K562 (cell line): ENCODE results near the gene JADE2. TPM values are rescaled to one million over a fixed set of nuclear protein-coding genes. Genes with fewer than 3 reads are reported as not detected.

ENCODE experiments used
- ATAC-seq: fragments of 200-7000 bp; cut with Tn5 transposase; 3 replicates; pipeline ENCODE4 v1.9.1; 2020; ENCODE audit warnings: moderate library complexity
- BruUV-seq: library from RNA; stranded (reverse); fragments of 400-500 nt; replicated peaks from 2 replicates; lab custom pipeline; 2021; lab: Mats Ljungman, UMichigan
- CTCF ChIA-PET: fragments of 300-600 bp; formaldehyde crosslinking; extraction: SDS; loops from one replicate; lab custom pipeline; 2021; ENCODE audit warnings: low intra/inter-chr PET ratio; lab: Yijun Ruan, JAX
- POLR2A ChIA-PET: fragments of 300-600, 350-650 bp; sonication (Branson Sonifier 250); formaldehyde crosslinking; extraction: SDS; loops from one replicate; lab custom pipeline; 2021; ENCODE audit warnings: antibody characterized with exemption, inconsistent platforms; lab: Yijun Ruan, JAX
- DNase-seq, 4 experiments: peaks; one replicate each; pipeline versions ENCODE4 v3.0.0 to v3.0.0-alpha.2; 2011 to 2018; ENCODE audit warnings: low spot score in 3 of 4, mixed read lengths in 3 of 4; ENCODE audit errors: extremely low read depth in 1 of 4
- FAIRE-seq: peaks from 2 replicates; lab custom pipeline; 2011; peaks lifted over from hg19 to GRCh38; lab: Jason Lieb, UNC
- H2AFZ ChIP-seq: 2 replicates; pipeline ENCODE4 v1.6.0; 2011; ENCODE audit warnings: low read depth, low read length, control low read depth, inconsistent platforms
- H3K27ac ChIP-seq: fragments of 200-600 bp; 3 replicates; pipeline ENCODE4 v1.8.0; 2011; ENCODE audit warnings: low read depth, mild to moderate bottlenecking, control low read depth, inconsistent platforms, low read length, moderate library complexity, mixed read lengths; ENCODE audit errors: extremely low read depth
- H3K27me3 ChIP-seq, 2 experiments: fragments of 300-600 bp in 1 of 2; 2 replicates in 1 of 2; 3 replicates in 1 of 2; pipeline versions ENCODE4 v1.6.0 to v1.8.0; 2011; ENCODE audit warnings: inconsistent platforms in 2 of 2, low read length in 2 of 2, mild to moderate bottlenecking in 1 of 2, mixed read lengths in 1 of 2, moderate library complexity in 1 of 2; ENCODE audit not compliant: control insufficient read depth in 2 of 2, insufficient read depth in 2 of 2
- H3K36me3 ChIP-seq: fragments of 300-600 bp; 3 replicates; pipeline ENCODE4 v1.8.0; 2011; ENCODE audit warnings: mild to moderate bottlenecking, low read length, inconsistent platforms; ENCODE audit not compliant: control insufficient read depth, insufficient read depth
- H3K4me1 ChIP-seq, 2 experiments: fragments of 200-600 bp in 1 of 2; replicated peaks in 1 of 2; 2 replicates in 1 of 2; 3 replicates in 1 of 2; pipeline versions ENCODE4 v1.5.1 to v1.8.0; 2011; ENCODE audit warnings: inconsistent platforms in 2 of 2, low read length in 2 of 2, mild to moderate bottlenecking in 1 of 2, mixed read lengths in 1 of 2, moderate library complexity in 1 of 2; ENCODE audit not compliant: control insufficient read depth in 2 of 2, insufficient read depth in 2 of 2
- H3K4me2 ChIP-seq: 2 replicates; pipeline ENCODE4 v1.6.1; 2011; ENCODE audit warnings: low read length, control low read depth, inconsistent platforms, mixed read lengths; ENCODE audit not compliant: insufficient read depth
- H3K4me3 ChIP-seq: fragments of 200-600 bp; sonication (generic), shearing (Covaris generic); 2 replicates; pipeline ENCODE4 v1.5.1; 2016; ENCODE audit warnings: control low read depth, inconsistent platforms
- H3K79me2 ChIP-seq: fragments of 200-600 bp; 3 replicates; pipeline ENCODE4 v1.8.0; 2011; ENCODE audit warnings: low read length, inconsistent platforms; ENCODE audit not compliant: control insufficient read depth, insufficient read depth
- H3K9ac ChIP-seq, 2 experiments: 2 replicates each; pipeline versions ENCODE4 v1.6.0 to v1.6.1; 2011; ENCODE audit warnings: low read depth in 2 of 2, low read length in 2 of 2, control low read depth in 1 of 2, inconsistent platforms in 1 of 2, mild to moderate bottlenecking in 1 of 2, mixed read lengths in 1 of 2; ENCODE audit not compliant: insufficient read depth in 1 of 2
- H3K9me1 ChIP-seq: one replicate; pipeline ENCODE4 v1.6.0; 2011; ENCODE audit warnings: inconsistent platforms, mild to moderate bottlenecking, low read length, moderate library complexity; ENCODE audit not compliant: control insufficient read depth, insufficient read depth
- H3K9me3 ChIP-seq: replicated peaks from 2 replicates; pipeline ENCODE4 v1.5.1; 2011; ENCODE audit warnings: low read depth, low read length, inconsistent platforms; ENCODE audit not compliant: control insufficient read depth, insufficient read depth
- H4K20me1 ChIP-seq: replicated peaks from 2 replicates; pipeline ENCODE4 v1.6.1; 2011; ENCODE audit warnings: low read length, inconsistent platforms, mixed read lengths; ENCODE audit not compliant: control insufficient read depth, insufficient read depth
- EGR1 ChIP-seq: fragments of 450-650 bp; conservative IDR thresholded peaks from 2 replicates; pipeline ENCODE4 v1.6.1; 2017; ENCODE audit warnings: mild to moderate bottlenecking
- KDM1A ChIP-seq, 2 experiments: fragments of 450-650 bp; IDR thresholded peaks; 2 replicates each; pipeline ENCODE4 v1.6.1; 2016; ENCODE audit warnings: mild to moderate bottlenecking in 2 of 2
- MEF2A ChIP-seq: IDR thresholded peaks from 2 replicates; pipeline ENCODE4 v1.6.1; 2011; ENCODE audit warnings: low read depth, mild to moderate bottlenecking, low read length, moderate library complexity; ENCODE audit not compliant: control insufficient read depth
- MEIS2 ChIP-seq: fragments of 450-650 bp; IDR thresholded peaks from 2 replicates; pipeline ENCODE4 v1.6.1; 2014; ENCODE audit warnings: mild to moderate bottlenecking; ENCODE audit not compliant: partially characterized antibody
- MYC ChIP-seq, 2 experiments: fragments of 250-450 bp in 1 of 2; sonication (Bioruptor Pico) in 1 of 2; IDR thresholded peaks; 2 replicates each; pipeline versions ENCODE4 v1.5.1 to v1.6.1; 2012 to 2021; ENCODE audit warnings: low read depth in 2 of 2, borderline replicate concordance in 1 of 2, improper control_type of control experiment in 1 of 2, low read length in 1 of 2, mild to moderate bottlenecking in 1 of 2, moderate library complexity in 1 of 2
- RAD51 ChIP-seq: fragments of 450-650 bp; IDR thresholded peaks from 2 replicates; pipeline ENCODE4 v1.7.1; 2016; ENCODE audit warnings: low read depth, mild to moderate bottlenecking, borderline replicate concordance
- RBM14 ChIP-seq: fragments of 200-400 bp; formaldehyde crosslinking; IDR thresholded peaks from 2 replicates; pipeline ENCODE4 v1.6.1; 2018; ENCODE audit warnings: low read depth, mild to moderate bottlenecking, low read length, moderate library complexity, borderline replicate concordance; ENCODE audit not compliant: insufficient read depth
- WGBS: fragments of 100-300 bp; shearing (Covaris generic); methylation state at CpG from one replicate; pipeline ENCODE4 v1.1.6; 2016; ENCODE audit warnings: low coverage, mixed read lengths; ENCODE audit not compliant: insufficient coverage; ENCODE audit errors: missing lambda C conversion rate; 5-methylcytosine and 5-hydroxymethylcytosine counted together
- in situ Hi-C: fragments of 300-500 bp; cut with MboI; formaldehyde crosslinking; loops from 4 replicates; pipeline ENCODE4 v1.15.0; 2018; ENCODE audit warnings: inconsistent platforms, mixed read lengths
- intact Hi-C: fragments of 100-400 bp; cut with micrococcal nuclease; formaldehyde crosslinking; loops from 2 replicates; pipeline ENCODE4 v1.14.2; 2022
- polyA plus RNA-seq, 8 experiments: library from polyadenylated mRNA; depleted of rRNA in 4 of 8; stranded (reverse) in 5 of 8; unstranded in 3 of 8; fragments of >200 nt; fragmentation: Nextera tagmentation in 2 of 8; fragmentation: Illumina TruSeq in 1 of 8; extraction: Ambion mirVana in 2 of 8; extraction: Trizol in 1 of 8; gene quantifications; 2 replicates each; pipeline versions ENCODE4 v1.2.1 to v1.2.3, GENCODE V29; 2011 to 2014; ENCODE audit warnings: inconsistent platforms in 1 of 8, missing spikeins in 1 of 8
- total RNA-seq, 7 experiments: library from RNA; depleted of rRNA in 6 of 7; stranded (reverse); fragments of >200 nt in 6 of 7; fragmentation: Illumina TruSeq in 2 of 7; extraction: Trizol in 2 of 7; gene quantifications; 2 replicates each; pipeline versions ENCODE4 v1.2.1 to v1.2.3, GENCODE V29; 2011 to 2021; ENCODE audit warnings: low replicate concordance in 1 of 7
- TF ChIP-seq, protein P1 (sequence below): fragments of 200-800 bp; sonication (Bioruptor generic); IDR thresholded peaks from 2 replicates; pipeline ENCODE4 v1.6.1; 2017; ENCODE audit warnings: missing genetic modification characterization, missing compliant biosample characterization

JADE2 gene
- total and polyA plus RNA-seq, 9 of the 15 experiments (the other 6 are each of a cell fraction or from before 2014, with no cell fraction given) = 0.50 to 23.3 (median 9.1) TPM

DNA sequence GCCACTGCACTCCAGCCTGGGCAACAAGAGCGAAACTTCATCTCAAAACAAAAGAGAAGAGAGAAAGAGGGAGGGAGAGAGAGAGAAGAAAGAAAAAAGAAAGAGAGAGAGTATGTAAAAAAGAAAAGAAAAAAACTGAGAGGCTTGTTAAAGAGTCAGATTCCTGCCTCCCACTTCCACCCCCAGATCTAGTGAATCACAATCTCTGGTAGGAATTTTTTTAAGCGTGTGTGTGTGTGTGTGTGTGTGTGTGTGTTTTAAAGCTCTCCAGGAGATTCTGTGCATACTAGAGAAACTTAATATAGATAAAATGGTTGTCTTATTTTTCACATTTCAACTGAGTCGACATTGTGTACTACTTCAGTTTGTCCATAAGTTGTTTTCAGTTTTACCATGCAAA, 75.1 kb downstream of the JADE2 start:
- Histone ChIP-seq H3K27me3 (no peaks in the 10 kb centered on the region), H3K27ac (no peak overlapping the region), H4K20me1 (no peaks in the 10 kb centered on the region), H3K36me3 (peaks cover 22% of the 10 kb centered on the region), H3K4me2 (no peak overlapping the region), H3K9ac (no peak overlapping the region), H3K79me2 (no peaks in the 10 kb centered on the region), H3K4me1 (no peaks in the 10 kb centered on the region), H3K4me3 (no peak overlapping the region), H2AFZ (no peak overlapping the region), H3K9me3 (no peaks in the 10 kb centered on the region), H3K9me1 (no peaks in the 10 kb centered on the region)
- in situ Hi-C loops = no loop called here
- intact Hi-C loops = no loop called here
- TF ChIP-seq MYC (IDR thresholded peaks at IDR 0.05; ENCODE audit: low read depth, low read length) (no peak), MYC (CRISPR knock-in tag; IDR thresholded peaks at IDR 0.05; ENCODE audit: borderline replicate concordance, low read depth) (no peak), RBM14 (no peak), EGR1 (peak; percentile 52), RAD51 (no peak), KDM1A (IDR thresholded peaks at IDR 0.05) (no peak)
- no peak for ATAC-seq
- no peak for DNase-seq
- 48% methylated on average over 2 of the region's 3 CpGs for WGBS
- FAIRE-seq = no peak
- POLR2A ChIA-PET = no interaction called here
- CTCF ChIA-PET = no interaction called here
- no TSS peak for BruUV-seq

DNA sequence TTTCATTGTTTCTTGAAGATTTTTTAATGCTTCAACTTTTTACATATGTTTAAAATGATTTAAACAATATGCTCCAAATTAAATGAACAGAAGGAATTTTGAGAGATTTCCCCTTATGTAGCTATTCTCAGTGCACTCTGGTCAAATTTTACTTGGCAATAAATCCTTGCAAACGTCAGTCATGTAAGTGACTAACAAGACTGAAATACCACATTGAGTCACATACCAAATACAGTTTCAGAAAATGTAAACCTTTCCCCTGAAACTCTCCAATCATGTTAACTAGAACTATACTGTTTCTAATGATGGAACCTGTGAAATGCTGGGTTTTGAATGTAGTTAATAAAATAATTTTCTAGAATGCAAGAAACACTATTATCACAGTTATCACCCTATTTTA, 77.6 kb downstream of the JADE2 start:
- H3K79me2 ChIP-seq = no peaks in the 10 kb centered on the region
- H3K27ac ChIP-seq = no peak overlapping the region
- FAIRE-seq = peak; percentile 11
- H3K4me3 ChIP-seq = no peak overlapping the region
- H3K9me1 ChIP-seq = no peaks in the 10 kb centered on the region
- H3K9me3 ChIP-seq = no peaks in the 10 kb centered on the region
- H2AFZ ChIP-seq = no peak overlapping the region
- no peak for ATAC-seq
- ChIA-PET CTCF (no interaction called here), POLR2A (no interaction called here)
- intact Hi-C loops (no loop called here), in situ Hi-C loops (no loop called here)
- no peaks in the 10 kb centered on the region for H3K27me3 ChIP-seq
- H3K4me1 ChIP-seq = no peaks in the 10 kb centered on the region
- no peak for DNase-seq
- no TSS peak for BruUV-seq
- 50% methylated on average over 1 of the region's 1 CpG for WGBS
- peaks cover 44% of the 10 kb centered on the region for H3K36me3 ChIP-seq
- H3K4me2 ChIP-seq = no peak overlapping the region
- no peak overlapping the region for H3K9ac ChIP-seq
- no peaks in the 10 kb centered on the region for H4K20me1 ChIP-seq
- TF ChIP-seq MEIS2 (peak; percentile 50), MEF2A (peak; percentile 67)
- TF ChIP-seq, protein P1, sequence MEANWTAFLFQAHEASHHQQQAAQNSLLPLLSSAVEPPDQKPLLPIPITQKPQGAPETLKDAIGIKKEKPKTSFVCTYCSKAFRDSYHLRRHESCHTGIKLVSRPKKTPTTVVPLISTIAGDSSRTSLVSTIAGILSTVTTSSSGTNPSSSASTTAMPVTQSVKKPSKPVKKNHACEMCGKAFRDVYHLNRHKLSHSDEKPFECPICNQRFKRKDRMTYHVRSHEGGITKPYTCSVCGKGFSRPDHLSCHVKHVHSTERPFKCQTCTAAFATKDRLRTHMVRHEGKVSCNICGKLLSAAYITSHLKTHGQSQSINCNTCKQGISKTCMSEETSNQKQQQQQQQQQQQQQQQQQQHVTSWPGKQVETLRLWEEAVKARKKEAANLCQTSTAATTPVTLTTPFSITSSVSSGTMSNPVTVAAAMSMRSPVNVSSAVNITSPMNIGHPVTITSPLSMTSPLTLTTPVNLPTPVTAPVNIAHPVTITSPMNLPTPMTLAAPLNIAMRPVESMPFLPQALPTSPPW = no peak
